Right cardiac atrium (tissue), 5 donors: ENCODE data around the gene EMCN. TPM values are rescaled to one million over a fixed set of nuclear protein-coding genes. Genes with fewer than 3 reads are reported as not detected.
"Not testable (repeated sequence)": the region's sequence is repeated elsewhere in the genome, so short reads cannot be mapped to it uniquely, and the experiment has no call there.

Source experiments
- ATAC-seq, 2 donors: fragments of 200-7000 bp; cut with Tn5 transposase; one replicate each; pipeline versions ENCODE4 v1.8.0 to v1.9.1; 2020; ENCODE audit warnings: moderate library complexity in 2 of 2, mild to moderate bottlenecking in 1 of 2
- DNase-seq, 3 donors: peaks; one replicate each; pipeline ENCODE4 v3.0.0-alpha.2; 2020
- H3K27ac ChIP-seq: one replicate; pipeline ENCODE4 v1.5.1; 2013; ENCODE audit warnings: mild to moderate bottlenecking, low read length, control low read depth, moderate library complexity
- H3K27me3 ChIP-seq: one replicate; pipeline ENCODE4 v1.6.1; 2013; ENCODE audit not compliant: control insufficient read depth, insufficient read depth
- H3K4me1 ChIP-seq: one replicate; pipeline ENCODE4 v1.6.1; 2013; ENCODE audit warnings: low read length; ENCODE audit not compliant: control insufficient read depth, insufficient read depth
- H3K4me3 ChIP-seq: one replicate; pipeline ENCODE4 v1.5.1; 2013; ENCODE audit warnings: low read length, control low read depth
- H3K9me3 ChIP-seq: one replicate; pipeline ENCODE4 v1.6.1; 2013; ENCODE audit warnings: low read length; ENCODE audit not compliant: control insufficient read depth
- WGBS: extraction: QIAGEN DNeasy Blood & Tissue Kit; methylation state at CpG from one replicate; pipeline ENCODE4 v1.1.7; 2013; 5-methylcytosine and 5-hydroxymethylcytosine counted together
- intact Hi-C, 4 donors: fragments of 100-400 bp; cut with DNase I; formaldehyde crosslinking; loops; one replicate each; pipeline versions ENCODE4 v1.11.0 to v1.14.0; 2022 to 2023
- polyA plus RNA-seq: library from polyadenylated mRNA; stranded (reverse); fragments of 200-250 nt; gene quantifications from one replicate; pipeline ENCODE4 v1.2.3, GENCODE V29; 2013
- total RNA-seq, 4 donors: library from RNA; stranded (reverse); fragmentation: NEBNext Ultra II Directional; extraction: Animal tissue kit (Norgen Biotek cat#: 25700); gene quantifications; one replicate each; pipeline ENCODE4 v1.2.1, GENCODE V29; 2021
- donor health status: healthy with polysubstance abuse.
- donor health status: DM: no; HTN: yes; CAD: no.
- donor health status: DM: no; HTN: no; CAD: no.
- donor health status: DM: no; HTN: yes; CAD: no; lungs with severe emphysema.
- donor health status: DM: yes; HTN: yes; CAD: no.

The EMCN gene
- total and polyA plus RNA-seq, 5 donors: 21.8 to 44.9 (median 41.3) TPM

DNA sequence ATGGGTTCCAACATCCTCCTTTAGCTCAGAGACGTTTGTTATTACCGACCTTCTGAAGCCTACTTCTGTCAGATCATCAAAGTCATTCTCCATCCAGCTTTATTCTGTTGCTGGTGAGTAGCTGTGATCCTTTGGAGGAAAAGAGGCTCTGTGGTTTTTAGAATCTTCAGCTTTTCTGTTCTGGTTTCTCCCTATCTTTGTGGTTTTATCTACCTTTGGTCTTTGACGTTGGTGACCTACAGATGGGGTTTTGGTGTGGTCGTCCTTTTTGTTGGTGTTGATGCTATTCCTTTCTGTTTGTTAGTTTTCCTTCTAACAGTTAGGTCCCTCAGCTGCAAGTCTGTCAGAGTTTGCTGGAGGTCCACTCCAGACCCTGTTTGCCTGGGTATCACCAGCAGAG is 12.3 kb upstream of the EMCN start:
- H3K27me3 ChIP-seq, ATAC-seq, H3K27ac ChIP-seq, H3K4me1 ChIP-seq, H3K4me3 ChIP-seq, intact Hi-C loops, H3K9me3 ChIP-seq, DNase-seq: not testable (repeated sequence)
- 87% methylated on average over 4 of the region's 4 CpGs for WGBS

- DNase-seq (no peak), ATAC-seq (no peak)
- no peaks in the 10 kb centered on the region for H3K4me1 ChIP-seq
- WGBS: 61% methylated on average over 1 of the region's 1 CpG
- intact Hi-C loops: no loop called here
- H3K4me3 ChIP-seq: no peak overlapping the region
- no peaks in the 10 kb centered on the region for H3K27me3 ChIP-seq
- no peaks in the 10 kb centered on the region for H3K9me3 ChIP-seq
- no peak overlapping the region for H3K27ac ChIP-seq
Measured at GRCh38 chr4:100525686-100526085, 7.9 kb upstream of the EMCN start.

DNA sequence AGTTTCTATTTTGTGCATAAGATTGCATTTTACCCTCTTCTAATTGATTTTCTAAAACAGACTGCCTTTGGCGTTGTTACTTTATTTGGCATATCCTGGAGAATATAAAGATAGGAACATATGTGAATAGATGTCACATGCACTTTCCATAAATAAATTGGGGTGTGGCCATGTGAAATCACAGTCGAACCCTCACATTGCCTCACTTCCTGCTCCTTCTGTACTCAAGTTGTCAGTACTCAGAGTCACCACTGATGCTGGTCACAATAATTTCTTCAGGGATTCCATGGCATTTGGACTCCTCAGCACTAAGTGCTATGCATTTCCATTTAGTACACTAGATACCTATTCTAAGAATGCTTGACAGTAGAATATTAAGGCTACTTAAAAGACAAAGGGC is 1.4 kb upstream of the EMCN start:
- intact Hi-C loops: loop anchor here in 1 of 4 donors (5.0 kb wide), 1 partner anchor 218 kb away; no protein-coding TSS in a partner anchor
- no peaks in the 10 kb centered on the region for H3K9me3 ChIP-seq
- DNase-seq (no peak), ATAC-seq (peak in 1 of 2 donors; percentile 22)
- peaks cover 2% of the 10 kb centered on the region for H3K4me1 ChIP-seq
- H3K27me3 ChIP-seq: no peaks in the 10 kb centered on the region
- no peak overlapping the region for H3K27ac ChIP-seq
- 24% methylated on average over 2 of the region's 2 CpGs for WGBS
- no peak overlapping the region for H3K4me3 ChIP-seq

DNA sequence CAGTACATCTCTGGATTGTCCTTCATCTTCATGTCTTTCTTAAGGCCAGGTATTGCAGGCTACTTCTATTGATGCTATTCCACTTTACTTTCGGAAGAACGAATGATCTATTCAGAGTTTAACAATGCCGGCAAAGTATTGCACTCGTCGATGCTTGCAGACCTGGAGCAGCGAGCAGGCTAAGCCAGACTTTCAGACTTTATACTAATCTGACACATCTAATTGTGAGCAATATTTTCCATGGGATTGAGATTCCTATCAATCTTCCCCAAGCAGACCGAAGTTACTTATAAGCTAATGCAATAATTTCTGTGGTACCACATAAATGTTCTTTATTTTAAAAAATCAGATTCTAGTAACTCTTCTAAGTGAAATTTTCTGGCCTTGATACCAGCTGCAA is 1.6 kb downstream of the EMCN start:
- DNase-seq (no peak), ATAC-seq (no peak)
- peaks cover 2% of the 10 kb centered on the region for H3K4me1 ChIP-seq
- H3K9me3 ChIP-seq: no peaks in the 10 kb centered on the region
- WGBS: 58% methylated on average over 7 of the region's 7 CpGs
- peak overlapping the region; percentile 52 for H3K27ac ChIP-seq
- H3K4me3 ChIP-seq: peak overlapping the region; percentile 83
- H3K27me3 ChIP-seq: no peaks in the 10 kb centered on the region
- intact Hi-C loops: loop anchor here in 1 of 4 donors (5.0 kb wide), 1 partner anchor 221 kb away; no protein-coding TSS in a partner anchor

GRCh38 chr4:100511896-100512295 is 5.9 kb downstream of the EMCN start:
- peak in 1 of 2 donors; percentile 47 for ATAC-seq
- intact Hi-C loops: no loop called here
- H3K4me3 ChIP-seq: peak overlapping the region; percentile 1
- no peaks in the 10 kb centered on the region for H3K9me3 ChIP-seq
- no peak for DNase-seq
- no peaks in the 10 kb centered on the region for H3K4me1 ChIP-seq
- WGBS: 52% methylated on average over 5 of the region's 5 CpGs
- H3K27ac ChIP-seq: no peak overlapping the region
- no peaks in the 10 kb centered on the region for H3K27me3 ChIP-seq

DNA sequence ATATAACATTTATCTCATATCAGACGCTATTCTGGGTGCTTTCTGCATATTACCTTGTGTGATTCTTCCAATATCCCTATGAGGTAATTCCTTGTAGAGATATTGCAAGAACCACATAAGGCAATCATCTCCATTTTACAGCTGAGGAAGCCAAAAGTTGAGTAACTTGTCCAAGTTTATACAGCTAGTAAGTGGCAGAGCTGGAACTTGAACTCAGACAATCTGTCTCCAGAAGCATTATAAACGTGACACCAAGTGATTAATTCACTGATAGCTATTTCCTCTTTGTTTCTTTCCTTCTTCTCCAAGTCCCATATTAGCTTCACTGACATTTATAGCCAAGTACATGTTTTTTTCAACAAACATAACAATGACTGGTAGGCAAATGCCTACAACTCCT is 7.3 kb downstream of the EMCN start:
- Histone ChIP-seq H3K4me1 (no peaks in the 10 kb centered on the region), H3K4me3 (no peak overlapping the region), H3K9me3 (no peaks in the 10 kb centered on the region), H3K27me3 (no peaks in the 10 kb centered on the region), H3K27ac (no peak overlapping the region)
- DNase-seq (no peak), ATAC-seq (peak in 1 of 2 donors; percentile 46)
- WGBS: 30% methylated on average over 2 of the region's 2 CpGs
- intact Hi-C loops: no loop called here

DNA sequence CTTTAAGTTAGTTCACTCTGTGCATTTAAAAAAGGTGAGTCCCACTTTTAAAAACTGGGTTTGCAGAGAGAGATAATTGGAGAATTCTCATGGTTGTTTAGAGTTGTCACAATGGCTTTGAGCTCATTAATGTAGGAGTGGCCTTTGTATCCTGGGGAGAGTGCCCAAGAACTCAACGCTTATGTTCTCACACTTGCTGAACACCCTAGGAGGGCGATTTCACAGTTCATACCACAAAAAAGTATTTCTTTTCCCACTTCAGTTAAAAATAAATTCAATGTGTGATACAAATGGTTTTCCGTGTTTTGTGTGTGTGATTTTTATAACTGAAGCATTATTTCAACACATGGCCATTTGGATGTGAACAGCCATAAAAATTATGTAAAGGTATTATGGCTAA is 8.4 kb downstream of the EMCN start:
- no peak for DNase-seq
- Histone ChIP-seq H3K27me3 (no peaks in the 10 kb centered on the region), H3K4me1 (no peaks in the 10 kb centered on the region), H3K27ac (no peak overlapping the region), H3K4me3 (no peak overlapping the region), H3K9me3 (no peaks in the 10 kb centered on the region)
- intact Hi-C loops: no loop called here
- WGBS: 59% methylated on average over 3 of the region's 3 CpGs
- ATAC-seq: no peak

GRCh38 chr4:100508691-100509090 is 9.1 kb downstream of the EMCN start:
- intact Hi-C loops: no loop called here
- WGBS: 59% methylated on average over 3 of the region's 3 CpGs

GRCh38 chr4:100504086-100504874 is 13.5 kb downstream of the EMCN start:
- WGBS: 86% methylated on average over 18 of the region's 18 CpGs
- H3K27me3 ChIP-seq: no peaks in the 10 kb centered on the region
- no peaks in the 10 kb centered on the region for H3K4me1 ChIP-seq
- no peak overlapping the region for H3K4me3 ChIP-seq
- H3K9me3 ChIP-seq: no peaks in the 10 kb centered on the region
- ATAC-seq: no peak
- DNase-seq: no peak
- intact Hi-C loops: no loop called here
- H3K27ac ChIP-seq: no peak overlapping the region

More at GRCh38 chr4:100508691-100509090, 9.1 kb downstream of the EMCN start:
- Histone ChIP-seq H3K27ac (no peak overlapping the region), H3K4me1 (no peaks in the 10 kb centered on the region), H3K27me3 (no peaks in the 10 kb centered on the region), H3K9me3 (no peaks in the 10 kb centered on the region), H3K4me3 (no peak overlapping the region)
- no peak for ATAC-seq
- no peak for DNase-seq

GRCh38 chr4:100497791-100498190 is 20.0 kb downstream of the EMCN start:
- ATAC-seq (no peak), DNase-seq (no peak)
- no peaks in the 10 kb centered on the region for H3K4me1 ChIP-seq
- intact Hi-C loops: no loop called here
- H3K27me3 ChIP-seq: no peaks in the 10 kb centered on the region
- no peaks in the 10 kb centered on the region for H3K9me3 ChIP-seq
- no peak overlapping the region for H3K4me3 ChIP-seq
- H3K27ac ChIP-seq: no peak overlapping the region

DNA sequence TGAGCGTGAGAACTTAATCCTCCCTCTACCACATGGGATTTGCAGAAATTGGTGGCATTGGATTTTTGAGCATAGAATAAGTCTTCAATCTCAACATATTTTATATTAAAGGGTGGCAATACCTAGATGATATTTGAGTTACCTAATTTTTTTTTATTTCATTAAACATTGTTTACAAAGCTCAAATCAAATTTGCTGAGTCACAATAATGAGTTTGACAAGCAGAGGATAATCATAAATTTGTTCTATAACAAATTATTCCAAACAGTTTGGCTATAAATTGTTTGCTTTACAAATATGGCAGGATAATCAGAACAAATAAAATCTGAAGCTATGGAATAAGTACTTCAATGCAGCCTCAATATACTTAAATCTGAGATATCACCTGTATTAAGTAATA is 22.7 kb downstream of the EMCN start:
- DNase-seq (no peak), ATAC-seq (no peak)
- no peaks in the 10 kb centered on the region for H3K27me3 ChIP-seq
- WGBS: 94% methylated on average over 1 of the region's 1 CpG
- no peak overlapping the region for H3K4me3 ChIP-seq
- intact Hi-C loops: no loop called here
- H3K4me1 ChIP-seq: no peaks in the 10 kb centered on the region
- H3K9me3 ChIP-seq: no peaks in the 10 kb centered on the region
- no peak overlapping the region for H3K27ac ChIP-seq

DNA sequence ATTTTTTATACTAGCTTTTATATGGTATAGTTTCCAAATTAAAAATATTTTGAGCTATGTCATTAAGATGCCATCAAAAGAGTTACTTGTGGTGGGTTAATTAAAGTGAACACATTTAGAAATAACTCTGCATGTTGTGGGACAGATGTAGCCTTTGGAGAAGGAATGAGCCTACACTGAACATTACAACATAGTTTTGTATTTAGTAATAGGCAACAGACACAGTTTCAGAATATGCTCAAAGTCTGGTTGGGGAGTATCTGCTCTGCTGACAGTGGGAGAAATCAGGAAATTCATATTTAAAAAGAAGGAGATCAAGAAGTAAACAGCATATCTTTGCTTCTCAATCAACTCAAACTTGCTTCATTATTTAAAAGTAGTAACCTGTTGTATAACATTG is 23.7 kb downstream of the EMCN start:
- ATAC-seq: no peak
- Histone ChIP-seq H3K4me1 (no peaks in the 10 kb centered on the region), H3K27me3 (no peaks in the 10 kb centered on the region), H3K4me3 (no peak overlapping the region), H3K27ac (no peak overlapping the region), H3K9me3 (no peaks in the 10 kb centered on the region)
- no peak for DNase-seq
- intact Hi-C loops: no loop called here
